OCI-LY1 (cell line): ENCODE results near the gene LAMA3.

Experiments used
- CTCF ChIP-seq: fragments of 200-600 bp; sonication (generic), shearing (Covaris generic); IDR thresholded peaks from 2 replicates; pipeline ENCODE4 v1.5.1; 2017; ENCODE audit warnings: mild to moderate bottlenecking, antibody characterized with exemption, low read length, moderate library complexity, mixed read lengths
- EZH2 ChIP-seq: fragments of 200-600 bp; sonication (generic), shearing (Covaris generic); IDR thresholded peaks from 2 replicates; pipeline ENCODE4 v1.8.0; 2017; ENCODE audit warnings: borderline replicate concordance, mixed run types, mild to moderate bottlenecking, antibody characterized with exemption, low read length, moderate library complexity, mixed read lengths

- TF ChIP-seq CTCF: no peak
- TF ChIP-seq EZH2: no peak
These were observed 248.9 kb downstream of the LAMA3 start for GRCh38 chr18:23938043-23938756.
